PC-9 (cell line): ENCODE results near the gene EPSTI1. TPM values are rescaled to one million over a fixed set of nuclear protein-coding genes. Genes with fewer than 3 reads are reported as not detected.

ENCODE experiments used
- BruUV-seq: library from RNA; stranded (reverse); fragments of 400-500 nt; replicated peaks from 2 replicates; lab custom pipeline; 2021; lab: Mats Ljungman, UMichigan
- CTCF ChIA-PET: fragments of 300-600 bp; sonication (Branson Sonifier 250); formaldehyde crosslinking; loops from one replicate; lab custom pipeline; 2022; ENCODE audit warnings: antibody characterized with exemption; lab: Charles Lee
- POLR2A ChIA-PET: fragments of 300-600 bp; sonication (Branson Sonifier 250); formaldehyde crosslinking; loops from one replicate; lab custom pipeline; 2022; ENCODE audit warnings: antibody characterized with exemption; ENCODE audit not compliant: unreplicated experiment; lab: Charles Lee
- DNase-seq, 2 experiments: peaks; one replicate each; pipeline versions ENCODE4 v3.0.0 to v3.0.0-alpha.2; 2015 to 2022; ENCODE audit warnings: mixed read lengths in 1 of 2
- H2AFZ ChIP-seq: fragments of 200-600 bp; sonication (generic); 2 replicates; pipeline ENCODE4 v1.8.1; 2017; ENCODE audit warnings: antibody characterized with exemption
- H3F3A ChIP-seq: fragments of 200-600 bp; sonication (generic); 2 replicates; pipeline ENCODE4 v1.8.1; 2017; ENCODE audit warnings: antibody characterized with exemption, mild to moderate bottlenecking, low read depth; ENCODE audit not compliant: insufficient read depth
- H3K27ac ChIP-seq: fragments of 200-600 bp; sonication (generic); 2 replicates; pipeline ENCODE4 v1.6.1; 2016; ENCODE audit warnings: mixed run types
- H3K27me3 ChIP-seq: fragments of 200-600 bp; sonication (generic); 2 replicates; pipeline ENCODE4 v1.6.1; 2016; ENCODE audit warnings: low read depth, mixed run types; ENCODE audit not compliant: insufficient read depth
- H3K36me3 ChIP-seq: fragments of 200-600 bp; sonication (generic); 2 replicates; pipeline ENCODE4 v1.6.1; 2016; ENCODE audit warnings: low read depth, mixed run types
- H3K4me1 ChIP-seq: fragments of 200-600 bp; sonication (generic); replicated peaks from 2 replicates; pipeline ENCODE4 v1.6.1; 2016; ENCODE audit warnings: mixed run types; ENCODE audit not compliant: insufficient read depth
- H3K4me2 ChIP-seq: fragments of 200-600 bp; sonication (generic); 2 replicates; pipeline ENCODE4 v1.6.1; 2017; ENCODE audit warnings: mixed run types
- H3K4me3 ChIP-seq: fragments of 200-600 bp; sonication (generic); 2 replicates; pipeline ENCODE4 v1.6.1; 2016; ENCODE audit warnings: mixed run types
- H3K79me2 ChIP-seq: fragments of 200-600 bp; sonication (generic); 2 replicates; pipeline ENCODE4 v1.6.1; 2017; ENCODE audit warnings: low read depth, mixed run types
- H3K9me2 ChIP-seq: fragments of 200-600 bp; sonication (generic); 2 replicates; pipeline ENCODE4 v1.8.1; 2017; ENCODE audit warnings: mild to moderate bottlenecking; ENCODE audit not compliant: insufficient read depth
- H3K9me3 ChIP-seq: fragments of 200-600 bp; sonication (generic); 2 replicates; pipeline ENCODE4 v1.8.1; 2016; ENCODE audit warnings: low read depth; ENCODE audit not compliant: insufficient read depth
- H4K20me1 ChIP-seq: fragments of 200-600 bp; sonication (generic); 2 replicates; pipeline ENCODE4 v1.8.1; 2017; ENCODE audit not compliant: insufficient read depth
- EZH2 ChIP-seq: fragments of 200-600 bp; sonication (generic); IDR thresholded peaks from 2 replicates; pipeline ENCODE4 v1.8.0; 2017; ENCODE audit warnings: antibody characterized with exemption, low read depth
- intact Hi-C: fragments of 100-400 bp; cut with micrococcal nuclease; formaldehyde crosslinking; loops from one replicate; pipeline ENCODE4 v1.10.0; 2022; ENCODE audit not compliant: unreplicated experiment
- total RNA-seq: library from RNA; stranded (reverse); gene quantifications from 2 replicates; pipeline ENCODE4 v1.2.3, GENCODE V29; 2021
- TF ChIP-seq, protein P1 (sequence below): fragments of 200-600 bp; sonication (generic); conservative IDR thresholded peaks from 2 replicates; pipeline ENCODE4 v1.6.1; 2017; ENCODE audit warnings: mixed run types, antibody characterized with exemption, mild to moderate bottlenecking, moderate library complexity

The EPSTI1 gene
- total RNA-seq, 1 experiment from 2014 or later, result 3.4 TPM

- TF ChIP-seq, protein P1, sequence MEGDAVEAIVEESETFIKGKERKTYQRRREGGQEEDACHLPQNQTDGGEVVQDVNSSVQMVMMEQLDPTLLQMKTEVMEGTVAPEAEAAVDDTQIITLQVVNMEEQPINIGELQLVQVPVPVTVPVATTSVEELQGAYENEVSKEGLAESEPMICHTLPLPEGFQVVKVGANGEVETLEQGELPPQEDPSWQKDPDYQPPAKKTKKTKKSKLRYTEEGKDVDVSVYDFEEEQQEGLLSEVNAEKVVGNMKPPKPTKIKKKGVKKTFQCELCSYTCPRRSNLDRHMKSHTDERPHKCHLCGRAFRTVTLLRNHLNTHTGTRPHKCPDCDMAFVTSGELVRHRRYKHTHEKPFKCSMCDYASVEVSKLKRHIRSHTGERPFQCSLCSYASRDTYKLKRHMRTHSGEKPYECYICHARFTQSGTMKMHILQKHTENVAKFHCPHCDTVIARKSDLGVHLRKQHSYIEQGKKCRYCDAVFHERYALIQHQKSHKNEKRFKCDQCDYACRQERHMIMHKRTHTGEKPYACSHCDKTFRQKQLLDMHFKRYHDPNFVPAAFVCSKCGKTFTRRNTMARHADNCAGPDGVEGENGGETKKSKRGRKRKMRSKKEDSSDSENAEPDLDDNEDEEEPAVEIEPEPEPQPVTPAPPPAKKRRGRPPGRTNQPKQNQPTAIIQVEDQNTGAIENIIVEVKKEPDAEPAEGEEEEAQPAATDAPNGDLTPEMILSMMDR, result no peak
- no peak for TF ChIP-seq EZH2
- no peaks in the 10 kb centered on the region for H3F3A ChIP-seq
- POLR2A ChIA-PET, result no interaction called here
- no peaks in the 10 kb centered on the region for H3K9me3 ChIP-seq
- H3K27me3 ChIP-seq, result no peaks in the 10 kb centered on the region
- no peaks in the 10 kb centered on the region for H4K20me1 ChIP-seq
- no peaks in the 10 kb centered on the region for H3K36me3 ChIP-seq
- no TSS peak for BruUV-seq
- no peaks in the 10 kb centered on the region for H3K9me2 ChIP-seq
- DNase-seq, result no peak
- H3K79me2 ChIP-seq, result no peaks in the 10 kb centered on the region
- H3K4me2 ChIP-seq, result no peak overlapping the region
- H2AFZ ChIP-seq, result no peak overlapping the region
- CTCF ChIA-PET, result no interaction called here
- intact Hi-C loops, result no loop called here
- H3K4me3 ChIP-seq, result no peak overlapping the region
- no peak overlapping the region for H3K27ac ChIP-seq
- no peaks in the 10 kb centered on the region for H3K4me1 ChIP-seq
Observed at GRCh38 chr13:42849200-42849599, 142.8 kb downstream of the EPSTI1 start.

GRCh38 chr13:42847891-42848663, 144.0 kb downstream of the EPSTI1 start:
- Histone ChIP-seq H3K36me3 (no peaks in the 10 kb centered on the region), H4K20me1 (no peaks in the 10 kb centered on the region), H3K9me2 (no peaks in the 10 kb centered on the region), H3K4me1 (no peaks in the 10 kb centered on the region), H2AFZ (no peak overlapping the region), H3K27ac (no peak overlapping the region), H3K27me3 (no peaks in the 10 kb centered on the region), H3K79me2 (no peaks in the 10 kb centered on the region), H3K9me3 (no peaks in the 10 kb centered on the region), H3K4me2 (no peak overlapping the region), H3F3A (no peaks in the 10 kb centered on the region), H3K4me3 (no peak overlapping the region)
- BruUV-seq, result no TSS peak
- DNase-seq, result no peak
- TF ChIP-seq, protein P1, result no peak
- TF ChIP-seq EZH2, result no peak
- ChIA-PET POLR2A (no interaction called here), CTCF (no interaction called here)
- intact Hi-C loops, result no loop called here

DNA sequence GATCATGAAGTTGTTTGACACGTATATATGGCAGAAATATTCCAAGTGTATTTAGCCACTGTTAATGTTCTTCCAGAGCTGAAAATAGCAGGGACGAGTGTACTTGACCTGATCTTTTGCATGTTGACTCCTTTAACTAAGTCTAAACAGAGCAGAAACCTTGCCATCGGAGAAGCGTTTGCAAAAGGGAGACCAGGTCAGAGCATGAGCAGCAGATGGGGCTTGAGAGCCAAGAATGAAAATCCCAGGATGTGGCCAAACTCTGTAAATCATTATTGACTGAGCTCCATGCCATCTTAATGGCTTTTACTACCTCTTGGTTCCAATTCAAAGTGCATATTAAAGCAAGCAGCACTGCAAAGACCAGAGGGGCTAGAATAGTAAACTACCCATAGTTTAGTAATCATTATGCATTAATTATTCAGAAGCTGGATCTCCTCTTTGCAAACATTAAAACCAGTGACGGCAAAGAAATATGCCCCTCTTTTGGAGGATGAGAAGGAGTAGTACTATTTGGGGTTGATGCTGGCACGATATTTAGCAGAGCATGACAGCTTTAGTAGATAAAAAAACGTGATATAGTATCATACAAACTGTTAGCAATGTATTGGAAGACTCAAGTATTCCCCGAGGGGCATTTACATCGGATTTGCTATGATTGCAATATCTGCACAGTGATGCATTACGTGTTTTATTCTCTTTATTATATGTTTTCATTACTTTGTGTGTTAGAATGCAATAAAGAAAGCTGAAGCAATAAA, 154.9 kb downstream of the EPSTI1 start:
- H3K4me2 ChIP-seq, result no peak overlapping the region
- no peaks in the 10 kb centered on the region for H3K9me3 ChIP-seq
- no peaks in the 10 kb centered on the region for H3K36me3 ChIP-seq
- no peak overlapping the region for H3K27ac ChIP-seq
- no TSS peak for BruUV-seq
- TF ChIP-seq, protein P1, result no peak
- no peak for TF ChIP-seq EZH2
- intact Hi-C loops, result loop anchor here (10.0 kb wide), 1 partner anchor 248 kb away; no protein-coding TSS in a partner anchor
- no peaks in the 10 kb centered on the region for H3K27me3 ChIP-seq
- H3K4me3 ChIP-seq, result no peak overlapping the region
- no peak overlapping the region for H2AFZ ChIP-seq
- peaks cover 10% of the 10 kb centered on the region; the same call in 1 of the 2 replicates for H3F3A ChIP-seq
- DNase-seq, result no peak
- peaks cover 15% of the 10 kb centered on the region for H3K4me1 ChIP-seq
- ChIA-PET CTCF (no interaction called here), POLR2A (no interaction called here)
- no peaks in the 10 kb centered on the region for H3K9me2 ChIP-seq
- no peaks in the 10 kb centered on the region for H4K20me1 ChIP-seq
- H3K79me2 ChIP-seq, result no peaks in the 10 kb centered on the region

Other genes with a start within 250 kb of the EPSTI1 start
- not detected in 2 replicates for gene FAM216B, start 210.7 kb downstream of the EPSTI1 start, total RNA-seq
- 12.7 and 14.8 TPM in 2 replicates for gene DNAJC15, start 31.3 kb upstream of the EPSTI1 start, total RNA-seq